ENCODE measurements around the gene TMEM181. TPM values are rescaled to one million over a fixed set of nuclear protein-coding genes. Genes with fewer than 3 reads are reported as not detected.

Gene TMEM181
- total and polyA plus RNA-seq, 2 of the 13 experiments (the other 11 are each of a cell fraction or from before 2014, with no cell fraction given), result 59.1 to 108 TPM

DNA sequence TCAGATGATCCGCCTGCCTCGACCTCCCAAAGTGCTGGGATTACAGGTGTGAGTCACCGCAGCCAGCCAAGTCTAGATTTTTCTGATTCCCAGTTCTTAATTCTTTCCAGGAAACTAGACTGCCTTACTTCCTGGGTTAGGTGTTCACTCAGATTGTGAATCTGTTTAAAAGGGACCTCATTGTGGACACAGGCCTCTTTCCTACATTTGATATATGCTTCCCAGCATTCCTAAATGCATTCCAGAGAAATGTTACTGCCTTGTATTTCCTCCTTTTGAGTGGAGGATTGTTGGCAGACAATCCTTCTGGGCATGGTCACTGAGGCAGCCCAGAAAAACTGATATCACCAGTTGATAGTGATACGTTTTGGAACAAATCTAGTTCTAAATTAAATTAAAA, 15.7 kb downstream of the TMEM181 start:
- CTCF ChIA-PET (ENCODE audit: low intra/inter-chr PET ratio, low total read pairs), result no interaction called here
- in situ Hi-C loops (cut with HindIII; ENCODE audit: extremely low pct_ligation_motif_present, low pct_unique_long_range_greater_than_20kb), result no loop called here

DNA sequence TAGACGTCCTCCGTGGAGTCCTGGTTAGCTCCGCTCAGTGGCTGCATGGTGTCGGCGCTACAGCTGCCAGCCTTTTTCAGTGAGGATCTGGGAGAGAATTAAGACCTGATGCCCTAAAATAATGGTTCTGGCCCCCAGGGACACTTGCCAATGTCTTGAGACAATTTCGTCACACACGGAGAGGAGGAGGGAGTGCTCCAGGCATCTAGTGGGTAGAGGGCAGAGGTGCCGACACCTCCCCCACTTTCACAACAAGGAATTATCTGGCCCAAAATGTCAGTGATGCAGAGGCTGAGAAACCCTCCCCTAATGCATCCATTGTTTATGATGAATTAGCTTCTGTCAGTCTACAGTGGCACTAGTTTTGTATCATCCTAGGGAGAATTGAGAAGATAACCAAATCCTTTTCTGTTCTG, 24.4 kb downstream of the TMEM181 start:
- FAIRE-seq (no peak), DNase-seq (ENCODE audit: low spot score) (no peak), ATAC-seq (no peak)
- ChIA-PET CTCF (ENCODE audit: low intra/inter-chr PET ratio, low total read pairs) (no interaction called here), POLR2A (no interaction called here)
- H3K4me2 ChIP-seq (ENCODE audit: low read depth, low read length), result no peak overlapping the region
- peaks cover 45 to 89% of the 10 kb centered on the region in 2 experiments for H3K36me3 ChIP-seq (replicated peaks in 1 of 2; ENCODE audit: control insufficient read depth in 1 of 2, insufficient read depth in 2 of 2, low read length in 2 of 2)
- intact Hi-C loops (cut with micrococcal nuclease; ENCODE audit: unreplicated experiment) (no loop called here), in situ Hi-C loops (cut with HindIII; ENCODE audit: extremely low pct_ligation_motif_present, low pct_unique_long_range_greater_than_20kb) (no loop called here)
- no peaks in the 10 kb centered on the region for H3K27me3 ChIP-seq (ENCODE audit: control insufficient read depth in 1 of 2, insufficient read depth in 2 of 2, low read length in 2 of 2)
- H4K20me1 ChIP-seq (ENCODE audit: insufficient read depth, low read length), result peaks cover 26% of the 10 kb centered on the region; the same call in 1 of the 2 replicates
- no peaks in the 10 kb centered on the region for H3K9me3 ChIP-seq (ENCODE audit: low read length)
- no peaks in the 10 kb centered on the region for H3K4me1 ChIP-seq (ENCODE audit: insufficient read depth, low read length)
- H2AFZ ChIP-seq (ENCODE audit: low read length), result no peak overlapping the region
- H3K27ac ChIP-seq (ENCODE audit: extremely low read length, insufficient read depth, low read length), result no peak overlapping the region
- no peak overlapping the region for H3K4me3 ChIP-seq (replicated peaks in 1 of 3; ENCODE audit: insufficient read depth in 1 of 3, low read depth in 2 of 3, low read length in 3 of 3)
- H3K79me2 ChIP-seq (ENCODE audit: insufficient read depth, low read length), result peaks cover 21% of the 10 kb centered on the region
- 96% methylated on average over 8 of the region's 8 CpGs for WGBS (ENCODE audit: low lambda C conversion rate)
- TF ChIP-seq, protein P1, sequence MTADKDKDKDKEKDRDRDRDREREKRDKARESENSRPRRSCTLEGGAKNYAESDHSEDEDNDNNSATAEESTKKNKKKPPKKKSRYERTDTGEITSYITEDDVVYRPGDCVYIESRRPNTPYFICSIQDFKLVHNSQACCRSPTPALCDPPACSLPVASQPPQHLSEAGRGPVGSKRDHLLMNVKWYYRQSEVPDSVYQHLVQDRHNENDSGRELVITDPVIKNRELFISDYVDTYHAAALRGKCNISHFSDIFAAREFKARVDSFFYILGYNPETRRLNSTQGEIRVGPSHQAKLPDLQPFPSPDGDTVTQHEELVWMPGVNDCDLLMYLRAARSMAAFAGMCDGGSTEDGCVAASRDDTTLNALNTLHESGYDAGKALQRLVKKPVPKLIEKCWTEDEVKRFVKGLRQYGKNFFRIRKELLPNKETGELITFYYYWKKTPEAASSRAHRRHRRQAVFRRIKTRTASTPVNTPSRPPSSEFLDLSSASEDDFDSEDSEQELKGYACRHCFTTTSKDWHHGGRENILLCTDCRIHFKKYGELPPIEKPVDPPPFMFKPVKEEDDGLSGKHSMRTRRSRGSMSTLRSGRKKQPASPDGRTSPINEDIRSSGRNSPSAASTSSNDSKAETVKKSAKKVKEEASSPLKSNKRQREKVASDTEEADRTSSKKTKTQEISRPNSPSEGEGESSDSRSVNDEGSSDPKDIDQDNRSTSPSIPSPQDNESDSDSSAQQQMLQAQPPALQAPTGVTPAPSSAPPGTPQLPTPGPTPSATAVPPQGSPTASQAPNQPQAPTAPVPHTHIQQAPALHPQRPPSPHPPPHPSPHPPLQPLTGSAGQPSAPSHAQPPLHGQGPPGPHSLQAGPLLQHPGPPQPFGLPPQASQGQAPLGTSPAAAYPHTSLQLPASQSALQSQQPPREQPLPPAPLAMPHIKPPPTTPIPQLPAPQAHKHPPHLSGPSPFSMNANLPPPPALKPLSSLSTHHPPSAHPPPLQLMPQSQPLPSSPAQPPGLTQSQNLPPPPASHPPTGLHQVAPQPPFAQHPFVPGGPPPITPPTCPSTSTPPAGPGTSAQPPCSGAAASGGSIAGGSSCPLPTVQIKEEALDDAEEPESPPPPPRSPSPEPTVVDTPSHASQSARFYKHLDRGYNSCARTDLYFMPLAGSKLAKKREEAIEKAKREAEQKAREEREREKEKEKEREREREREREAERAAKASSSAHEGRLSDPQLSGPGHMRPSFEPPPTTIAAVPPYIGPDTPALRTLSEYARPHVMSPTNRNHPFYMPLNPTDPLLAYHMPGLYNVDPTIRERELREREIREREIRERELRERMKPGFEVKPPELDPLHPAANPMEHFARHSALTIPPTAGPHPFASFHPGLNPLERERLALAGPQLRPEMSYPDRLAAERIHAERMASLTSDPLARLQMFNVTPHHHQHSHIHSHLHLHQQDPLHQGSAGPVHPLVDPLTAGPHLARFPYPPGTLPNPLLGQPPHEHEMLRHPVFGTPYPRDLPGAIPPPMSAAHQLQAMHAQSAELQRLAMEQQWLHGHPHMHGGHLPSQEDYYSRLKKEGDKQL (CRISPR knock-in tag; IDR thresholded peaks at IDR 0.05; ENCODE audit: low read depth), result no peak
- 0 out of 2 replicates have a peak, but pooled peaks have one; percentile 69 for TF ChIP-seq ARID2 (CRISPR knock-in tag; IDR thresholded peaks at IDR 0.05; ENCODE audit: borderline replicate concordance)
- BruUV-seq (replicated peaks), result no TSS peak
- no peak overlapping the region for H3K9ac ChIP-seq (ENCODE audit: insufficient read depth, low read depth, low read length)

More for the DNA sequence above, 15.7 kb downstream of the TMEM181 start:
- no peak overlapping the region for H3K27ac ChIP-seq (ENCODE audit: extremely low read length, insufficient read depth, low read length)
- H3K4me3 ChIP-seq (replicated peaks in 1 of 3; ENCODE audit: insufficient read depth in 1 of 3, low read depth in 2 of 3, low read length in 3 of 3), result no peak overlapping the region
- DNase-seq (ENCODE audit: low spot score) (no peak), ATAC-seq (no peak), FAIRE-seq (no peak)
- intact Hi-C loops (cut with micrococcal nuclease; ENCODE audit: unreplicated experiment), result no loop called here
- H3K9ac ChIP-seq (ENCODE audit: insufficient read depth, low read depth, low read length), result no peak overlapping the region
- H3K79me2 ChIP-seq (ENCODE audit: insufficient read depth, low read length), result peaks cover 83% of the 10 kb centered on the region
- H4K20me1 ChIP-seq (ENCODE audit: insufficient read depth, low read length), result peaks cover 42% of the 10 kb centered on the region; the same call in 1 of the 2 replicates
- peaks cover 18 to 60% of the 10 kb centered on the region in 2 experiments for H3K36me3 ChIP-seq (replicated peaks in 1 of 2; ENCODE audit: control insufficient read depth in 1 of 2, insufficient read depth in 2 of 2, low read length in 2 of 2)
- no peak overlapping the region for H3K4me2 ChIP-seq (ENCODE audit: low read depth, low read length)
- H2AFZ ChIP-seq (ENCODE audit: low read length), result no peak overlapping the region
- peaks cover 58% of the 10 kb centered on the region for H3K4me1 ChIP-seq (ENCODE audit: insufficient read depth, low read length)
- TF ChIP-seq HES4 (CRISPR knock-in tag; IDR thresholded peaks at IDR 0.05; ENCODE audit: borderline replicate concordance), result no peak
- no peak for TF ChIP-seq ZFP36 (IDR thresholded peaks at IDR 0.05; ENCODE audit: borderline replicate concordance, low read depth, low read length, partially characterized antibody)
- no peak for TF ChIP-seq ZBTB3 (CRISPR knock-in tag; IDR thresholded peaks at IDR 0.05; ENCODE audit: borderline replicate concordance, low read depth)
- TF ChIP-seq BCL6 (CRISPR knock-in tag; IDR thresholded peaks at IDR 0.05), result peak; percentile 43
- TF ChIP-seq, protein P2, sequence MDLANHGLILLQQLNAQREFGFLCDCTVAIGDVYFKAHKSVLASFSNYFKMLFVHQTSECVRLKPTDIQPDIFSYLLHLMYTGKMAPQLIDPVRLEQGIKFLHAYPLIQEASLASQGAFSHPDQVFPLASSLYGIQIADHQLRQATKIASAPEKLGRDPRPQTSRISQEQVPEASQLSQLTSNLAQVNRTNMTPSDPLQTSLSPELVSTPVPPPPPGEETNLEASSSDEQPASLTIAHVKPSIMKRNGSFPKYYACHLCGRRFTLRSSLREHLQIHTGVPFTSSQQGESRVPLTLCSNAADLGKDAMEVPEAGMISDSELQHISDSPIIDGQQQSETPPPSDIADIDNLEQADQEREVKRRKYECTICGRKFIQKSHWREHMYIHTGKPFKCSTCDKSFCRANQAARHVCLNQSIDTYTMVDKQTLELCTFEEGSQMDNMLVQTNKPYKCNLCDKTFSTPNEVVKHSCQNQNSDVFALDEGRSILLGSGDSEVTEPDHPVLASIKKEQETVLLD (CRISPR knock-in tag; IDR thresholded peaks at IDR 0.05; ENCODE audit: low read depth), result no peak
- peak; percentile 35; the same call in 1 of the 2 replicates for TF ChIP-seq ZSCAN30 (CRISPR knock-in tag; IDR thresholded peaks at IDR 0.05)
- 98% methylated on average over 4 of the region's 4 CpGs for WGBS (ENCODE audit: low lambda C conversion rate)
- POLR2A ChIA-PET, result interaction anchor here (0.9 kb wide), 1 partner anchor 20 kb away, joined by 3 read pairs; no protein-coding TSS in a partner anchor
- BruUV-seq (replicated peaks), result no TSS peak
- H3K27me3 ChIP-seq (ENCODE audit: control insufficient read depth in 1 of 2, insufficient read depth in 2 of 2, low read length in 2 of 2), result no peaks in the 10 kb centered on the region
- no peaks in the 10 kb centered on the region for H3K9me3 ChIP-seq (ENCODE audit: low read length)

Data from HepG2 (cell line).